PC-9 (cell line): ENCODE results near the gene GUCY2C. TPM values are rescaled to one million over a fixed set of nuclear protein-coding genes. Genes with fewer than 3 reads are reported as not detected.

ENCODE experiments used
- BruUV-seq: library from RNA; stranded (reverse); fragments of 400-500 nt; replicated peaks from 2 replicates; lab custom pipeline; 2021; lab: Mats Ljungman, UMichigan
- CTCF ChIA-PET: fragments of 300-600 bp; sonication (Branson Sonifier 250); formaldehyde crosslinking; loops from one replicate; lab custom pipeline; 2022; ENCODE audit warnings: antibody characterized with exemption; lab: Charles Lee
- POLR2A ChIA-PET: fragments of 300-600 bp; sonication (Branson Sonifier 250); formaldehyde crosslinking; loops from one replicate; lab custom pipeline; 2022; ENCODE audit warnings: antibody characterized with exemption; ENCODE audit not compliant: unreplicated experiment; lab: Charles Lee
- DNase-seq, 2 experiments: peaks; one replicate each; pipeline versions ENCODE4 v3.0.0 to v3.0.0-alpha.2; 2015 to 2022; ENCODE audit warnings: mixed read lengths in 1 of 2
- H2AFZ ChIP-seq: fragments of 200-600 bp; sonication (generic); 2 replicates; pipeline ENCODE4 v1.8.1; 2017; ENCODE audit warnings: antibody characterized with exemption
- H3F3A ChIP-seq: fragments of 200-600 bp; sonication (generic); 2 replicates; pipeline ENCODE4 v1.8.1; 2017; ENCODE audit warnings: antibody characterized with exemption, mild to moderate bottlenecking, low read depth; ENCODE audit not compliant: insufficient read depth
- H3K27ac ChIP-seq: fragments of 200-600 bp; sonication (generic); 2 replicates; pipeline ENCODE4 v1.6.1; 2016; ENCODE audit warnings: mixed run types
- H3K27me3 ChIP-seq: fragments of 200-600 bp; sonication (generic); 2 replicates; pipeline ENCODE4 v1.6.1; 2016; ENCODE audit warnings: low read depth, mixed run types; ENCODE audit not compliant: insufficient read depth
- H3K36me3 ChIP-seq: fragments of 200-600 bp; sonication (generic); 2 replicates; pipeline ENCODE4 v1.6.1; 2016; ENCODE audit warnings: low read depth, mixed run types
- H3K4me1 ChIP-seq: fragments of 200-600 bp; sonication (generic); replicated peaks from 2 replicates; pipeline ENCODE4 v1.6.1; 2016; ENCODE audit warnings: mixed run types; ENCODE audit not compliant: insufficient read depth
- H3K4me2 ChIP-seq: fragments of 200-600 bp; sonication (generic); 2 replicates; pipeline ENCODE4 v1.6.1; 2017; ENCODE audit warnings: mixed run types
- H3K4me3 ChIP-seq: fragments of 200-600 bp; sonication (generic); 2 replicates; pipeline ENCODE4 v1.6.1; 2016; ENCODE audit warnings: mixed run types
- H3K79me2 ChIP-seq: fragments of 200-600 bp; sonication (generic); 2 replicates; pipeline ENCODE4 v1.6.1; 2017; ENCODE audit warnings: low read depth, mixed run types
- H3K9me2 ChIP-seq: fragments of 200-600 bp; sonication (generic); 2 replicates; pipeline ENCODE4 v1.8.1; 2017; ENCODE audit warnings: mild to moderate bottlenecking; ENCODE audit not compliant: insufficient read depth
- H3K9me3 ChIP-seq: fragments of 200-600 bp; sonication (generic); 2 replicates; pipeline ENCODE4 v1.8.1; 2016; ENCODE audit warnings: low read depth; ENCODE audit not compliant: insufficient read depth
- H4K20me1 ChIP-seq: fragments of 200-600 bp; sonication (generic); 2 replicates; pipeline ENCODE4 v1.8.1; 2017; ENCODE audit not compliant: insufficient read depth
- EZH2 ChIP-seq: fragments of 200-600 bp; sonication (generic); IDR thresholded peaks from 2 replicates; pipeline ENCODE4 v1.8.0; 2017; ENCODE audit warnings: antibody characterized with exemption, low read depth
- intact Hi-C: fragments of 100-400 bp; cut with micrococcal nuclease; formaldehyde crosslinking; loops from one replicate; pipeline ENCODE4 v1.10.0; 2022; ENCODE audit not compliant: unreplicated experiment
- total RNA-seq: library from RNA; stranded (reverse); gene quantifications from 2 replicates; pipeline ENCODE4 v1.2.3, GENCODE V29; 2021
- TF ChIP-seq, protein P1 (sequence below): fragments of 200-600 bp; sonication (generic); conservative IDR thresholded peaks from 2 replicates; pipeline ENCODE4 v1.6.1; 2017; ENCODE audit warnings: mixed run types, antibody characterized with exemption, mild to moderate bottlenecking, moderate library complexity

The GUCY2C gene
- total RNA-seq, 1 experiment from 2014 or later, result not detected

DNA sequence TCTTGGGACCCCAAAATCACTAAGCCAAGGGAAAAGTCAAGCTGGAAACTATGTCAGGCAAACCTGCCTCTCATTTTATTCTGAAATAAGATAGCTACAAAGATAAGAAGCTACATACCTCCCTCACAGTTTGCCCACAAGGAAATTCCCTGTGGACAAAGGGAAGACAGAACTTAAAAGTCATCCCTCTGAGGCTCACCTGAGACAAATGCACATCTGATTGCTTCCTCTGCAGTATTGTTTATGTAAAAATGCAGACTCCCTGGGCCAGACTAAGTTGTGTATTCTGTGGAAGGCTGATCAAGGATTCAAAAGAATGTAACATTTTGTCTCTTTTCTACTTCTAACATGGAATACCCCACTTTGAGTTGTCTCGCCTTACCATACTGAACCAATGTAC lies 126.2 kb downstream of the GUCY2C start:
- Histone ChIP-seq H3K27me3 (no peaks in the 10 kb centered on the region), H3K79me2 (no peaks in the 10 kb centered on the region), H3F3A (no peaks in the 10 kb centered on the region), H3K4me2 (no peak overlapping the region), H3K4me1 (no peaks in the 10 kb centered on the region), H3K9me3 (no peaks in the 10 kb centered on the region), H4K20me1 (no peaks in the 10 kb centered on the region), H3K9me2 (no peaks in the 10 kb centered on the region; the same call in 1 of the 2 replicates), H3K4me3 (no peak overlapping the region), H3K36me3 (no peaks in the 10 kb centered on the region), H2AFZ (no peak overlapping the region), H3K27ac (no peak overlapping the region)
- no peak for DNase-seq
- no peak for TF ChIP-seq EZH2
- TF ChIP-seq, protein P1, sequence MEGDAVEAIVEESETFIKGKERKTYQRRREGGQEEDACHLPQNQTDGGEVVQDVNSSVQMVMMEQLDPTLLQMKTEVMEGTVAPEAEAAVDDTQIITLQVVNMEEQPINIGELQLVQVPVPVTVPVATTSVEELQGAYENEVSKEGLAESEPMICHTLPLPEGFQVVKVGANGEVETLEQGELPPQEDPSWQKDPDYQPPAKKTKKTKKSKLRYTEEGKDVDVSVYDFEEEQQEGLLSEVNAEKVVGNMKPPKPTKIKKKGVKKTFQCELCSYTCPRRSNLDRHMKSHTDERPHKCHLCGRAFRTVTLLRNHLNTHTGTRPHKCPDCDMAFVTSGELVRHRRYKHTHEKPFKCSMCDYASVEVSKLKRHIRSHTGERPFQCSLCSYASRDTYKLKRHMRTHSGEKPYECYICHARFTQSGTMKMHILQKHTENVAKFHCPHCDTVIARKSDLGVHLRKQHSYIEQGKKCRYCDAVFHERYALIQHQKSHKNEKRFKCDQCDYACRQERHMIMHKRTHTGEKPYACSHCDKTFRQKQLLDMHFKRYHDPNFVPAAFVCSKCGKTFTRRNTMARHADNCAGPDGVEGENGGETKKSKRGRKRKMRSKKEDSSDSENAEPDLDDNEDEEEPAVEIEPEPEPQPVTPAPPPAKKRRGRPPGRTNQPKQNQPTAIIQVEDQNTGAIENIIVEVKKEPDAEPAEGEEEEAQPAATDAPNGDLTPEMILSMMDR, result no peak
- no TSS peak for BruUV-seq
- ChIA-PET CTCF (no interaction called here), POLR2A (no interaction called here)
- intact Hi-C loops, result no loop called here

DNA sequence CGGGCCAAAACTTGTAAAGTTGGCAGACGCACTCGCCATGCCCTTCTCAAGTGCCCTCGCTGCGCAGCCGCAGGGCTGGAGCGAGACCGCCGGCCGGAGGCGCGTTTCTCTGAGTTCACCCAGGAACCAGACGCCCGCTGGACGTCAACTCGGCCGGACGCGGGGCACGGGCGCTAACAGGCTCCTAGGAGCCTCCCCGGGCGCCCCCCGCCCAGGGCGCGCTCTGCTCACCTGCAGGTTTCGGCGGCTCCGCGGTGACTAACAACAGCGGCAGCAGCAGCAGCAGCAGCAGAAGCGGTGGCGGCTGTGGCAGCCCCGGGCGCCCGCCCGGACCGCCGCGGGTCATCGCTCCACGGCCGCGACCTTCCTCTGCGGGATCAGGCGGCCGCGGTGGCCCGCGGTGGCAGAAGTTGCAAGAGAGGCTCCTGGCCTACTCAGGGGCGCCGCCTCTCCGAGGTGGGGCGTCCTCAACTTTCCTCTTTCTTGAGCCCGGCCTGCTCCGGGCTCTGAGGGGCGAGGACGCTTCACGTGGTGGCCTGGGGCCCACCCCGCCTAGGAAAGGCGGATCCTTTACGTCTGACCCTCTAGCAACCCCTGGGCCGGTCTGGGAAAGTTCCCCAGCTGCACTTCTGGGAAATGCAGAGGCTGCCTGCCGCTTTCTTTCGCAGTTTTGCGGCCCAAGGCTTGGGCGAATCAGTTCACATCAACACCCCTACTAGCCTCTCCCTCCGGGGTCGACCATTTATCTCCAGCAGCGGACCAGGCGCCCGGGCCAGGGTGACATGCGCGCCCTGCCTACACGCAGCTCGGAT lies 128.8 kb downstream of the GUCY2C start, which contains the start of gene PLBD1:
TSS of gene PLBD1 (minus strand) at position 533 of the 812 bp plus-strand sequence. CDS start at position 346, 187 bp downstream.
- intact Hi-C loops, result loop anchor here (1.0 to 5.0 kb wide), 2 partner anchors 53 to 200 kb away; partner anchors contain the start of gene ATF7IP
- Histone ChIP-seq H3K4me3 (peak within 1 kb of the TSS; percentile 60), H3K36me3 (no peaks in the 10 kb centered on the region), H3K4me1 (no peaks in the 10 kb centered on the region), H3K4me2 (peak within 1 kb of the TSS; percentile 84), H3K9me2 (no peaks in the 10 kb centered on the region), H3K79me2 (no peaks in the 10 kb centered on the region), H3K27me3 (no peaks in the 10 kb centered on the region), H4K20me1 (no peaks in the 10 kb centered on the region), H3F3A (no peaks in the 10 kb centered on the region; the same call in 1 of the 2 replicates), H3K27ac (no peak within 1 kb of the TSS), H2AFZ (peak within 1 kb of the TSS; percentile 93), H3K9me3 (no peaks in the 10 kb centered on the region)
- peak; percentile 40 to 59 for DNase-seq
- TSS peak; percentile 70 for BruUV-seq
- POLR2A ChIA-PET, result interaction anchor here (0.6 to 0.7 kb wide), 4 partner anchors 202 to 605 kb away, joined by 3 to 8 read pairs (median 6); partner anchors contain the start of gene ATF7IP
- TF ChIP-seq, protein P1, result no peak
- no peak for TF ChIP-seq EZH2
- CTCF ChIA-PET, result no interaction called here

- DNase-seq, result peak in 1 of 2 experiments; percentile 17
- no peaks in the 10 kb centered on the region for H3K36me3 ChIP-seq
- no peaks in the 10 kb centered on the region for H3K9me2 ChIP-seq
- CTCF ChIA-PET, result no interaction called here
- POLR2A ChIA-PET, result no interaction called here
- no peaks in the 10 kb centered on the region for H3K79me2 ChIP-seq
- intact Hi-C loops, result no loop called here
- H3K9me3 ChIP-seq, result no peaks in the 10 kb centered on the region
- no peak overlapping the region for H3K27ac ChIP-seq
- BruUV-seq, result no TSS peak
- no peak overlapping the region for H3K4me2 ChIP-seq
- no peaks in the 10 kb centered on the region for H3K4me1 ChIP-seq
- no peak overlapping the region for H2AFZ ChIP-seq
- no peaks in the 10 kb centered on the region for H3K27me3 ChIP-seq
- no peak overlapping the region for H3K4me3 ChIP-seq
- no peak for TF ChIP-seq EZH2
- TF ChIP-seq, protein P1, result no peak
- no peaks in the 10 kb centered on the region for H4K20me1 ChIP-seq
- H3F3A ChIP-seq, result no peaks in the 10 kb centered on the region; the same call in 1 of the 2 replicates
These were observed 132.0 kb downstream of the GUCY2C start for GRCh38 chr12:14564336-14564959.
